Measurements from ENCODE around the gene MYMK. TPM values are rescaled to one million over a fixed set of nuclear protein-coding genes. Genes with fewer than 3 reads are reported as not detected.
A peak's percentile ranks its signal among the peaks of the same experiment; 100 is the strongest.

The MYMK gene
- total and polyA plus RNA-seq, 7 experiments from 2014 or later: not detected

DNA sequence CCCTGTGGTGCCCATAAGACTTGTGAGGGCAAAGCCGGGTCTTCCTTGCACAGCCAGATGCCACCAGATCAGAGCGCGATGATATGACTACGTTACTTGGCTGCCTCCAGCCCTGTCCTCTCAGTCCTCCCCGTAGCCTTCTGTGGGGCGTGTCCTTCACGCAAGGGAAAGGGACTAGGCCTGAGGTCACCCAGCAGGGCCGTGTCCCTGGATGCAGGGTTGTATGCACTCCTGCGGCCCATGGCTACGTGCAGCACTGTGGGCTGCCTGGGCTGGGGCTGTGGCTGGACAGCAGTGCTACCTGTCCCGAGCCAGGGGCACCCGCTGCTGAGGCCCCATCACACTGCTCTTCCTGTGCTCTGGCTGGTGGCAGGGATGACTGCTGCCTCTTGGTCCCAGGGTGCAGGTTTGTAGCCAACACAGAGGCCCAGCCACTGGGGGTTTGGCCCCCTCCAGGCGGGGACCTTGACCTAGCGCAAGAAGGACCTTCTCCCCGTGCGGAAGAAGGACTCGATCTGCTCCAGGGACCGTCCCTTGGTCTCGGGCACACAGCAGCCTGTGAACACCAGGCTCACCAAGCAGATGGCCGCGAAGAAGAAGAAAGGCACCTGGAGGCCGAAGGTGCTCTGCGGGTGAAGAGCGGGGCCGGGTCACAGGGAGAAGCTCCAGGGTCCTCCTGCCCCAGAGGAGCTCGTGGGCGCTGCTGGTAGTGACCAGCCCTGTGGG, 53.0 kb downstream of the MYMK start:
- peaks cover 0 to 10% (median 0%) of the 10 kb centered on the region in 7 donors for H3K4me1 Mint-ChIP-seq
- H3K4me3 Mint-ChIP-seq: no peak overlapping the region
- ATAC-seq (no peak), DNase-seq (no peak)
- ChIA-PET POLR2A (no interaction called here), CTCF (no interaction called here)
- H3K9me3 ChIP-seq (ENCODE audit: control insufficient read depth in 2 of 3, low read length in 3 of 3): no peaks in the 10 kb centered on the region
- H3K36me3 ChIP-seq (ENCODE audit: control insufficient read depth in 2 of 3, insufficient read depth in 3 of 3, low read length in 3 of 3): no peaks in the 10 kb centered on the region
- intact Hi-C loops (cut with micrococcal nuclease): no loop called here
- H3K4me1 ChIP-seq (ENCODE audit: control insufficient read depth in 2 of 2, insufficient read depth in 2 of 2, low read length in 2 of 2): no peaks in the 10 kb centered on the region
- H3K9me3 Mint-ChIP-seq: no peaks in the 10 kb centered on the region
- no peaks in the 10 kb centered on the region for H3K27me3 Mint-ChIP-seq
- no peak overlapping the region for H3K27ac Mint-ChIP-seq
- H3K4me3 ChIP-seq (ENCODE audit: low read length): no peak overlapping the region
- no peaks in the 10 kb centered on the region for H3K27me3 ChIP-seq (ENCODE audit: control insufficient read depth in 2 of 2, insufficient read depth in 2 of 2, low read length in 2 of 2)
- no peak overlapping the region for H3K27ac ChIP-seq (ENCODE audit: low read depth, low read length)
- no peaks in the 10 kb centered on the region for H3K36me3 Mint-ChIP-seq

- no peak overlapping the region for H3K4me3 ChIP-seq (ENCODE audit: low read length)
- no peak for DNase-seq
- no peaks in the 10 kb centered on the region for H3K9me3 ChIP-seq (ENCODE audit: control insufficient read depth in 2 of 3, low read length in 3 of 3)
- Mint-ChIP-seq H3K36me3 (no peaks in the 10 kb centered on the region), H3K4me1 (peaks cover 0 to 4% (median 2%) of the 10 kb centered on the region in 7 donors), H3K27me3 (no peaks in the 10 kb centered on the region), H3K9me3 (no peaks in the 10 kb centered on the region), H3K4me3 (no peak overlapping the region), H3K27ac (no peak overlapping the region)
- ChIA-PET POLR2A (no interaction called here), CTCF (no interaction called here)
- no peak overlapping the region for H3K27ac ChIP-seq (ENCODE audit: low read depth, low read length)
- H3K36me3 ChIP-seq (ENCODE audit: control insufficient read depth in 2 of 3, insufficient read depth in 3 of 3, low read length in 3 of 3): no peaks in the 10 kb centered on the region
- no peaks in the 10 kb centered on the region for H3K4me1 ChIP-seq (ENCODE audit: control insufficient read depth in 2 of 2, insufficient read depth in 2 of 2, low read length in 2 of 2)
- ATAC-seq: no peak
- no peaks in the 10 kb centered on the region for H3K27me3 ChIP-seq (ENCODE audit: control insufficient read depth in 2 of 2, insufficient read depth in 2 of 2, low read length in 2 of 2)
- intact Hi-C loops (cut with micrococcal nuclease): no loop called here
These were observed 53.8 kb downstream of the MYMK start for GRCh38 chr9:133470988-133471387.

DNA sequence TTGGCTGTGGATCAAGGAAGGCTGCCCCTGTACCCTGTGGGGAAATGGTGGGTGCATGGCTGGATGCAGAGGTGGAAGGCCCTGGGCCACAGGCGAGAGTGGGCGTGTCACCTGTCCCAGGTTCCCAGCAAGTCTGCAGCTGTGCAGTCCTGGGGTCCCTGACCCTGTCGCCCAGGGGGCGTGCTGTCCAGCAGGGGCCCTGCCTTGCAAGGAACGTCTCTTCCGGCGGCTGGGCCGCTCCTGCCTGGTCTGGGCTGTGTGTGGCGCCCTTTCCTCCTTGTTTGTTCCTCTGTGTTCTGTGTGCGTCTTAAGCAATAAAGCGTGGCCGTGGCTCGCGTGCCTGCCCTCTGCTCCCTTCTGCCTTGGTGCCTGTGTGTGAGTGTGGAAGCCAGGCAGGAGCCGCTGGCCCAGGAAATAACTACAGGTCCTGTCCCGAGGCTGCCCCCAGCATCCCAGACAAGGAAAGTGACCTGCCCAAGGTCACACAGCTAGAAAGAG, 54.3 kb downstream of the MYMK start:
- POLR2A ChIA-PET: no interaction called here

DNA sequence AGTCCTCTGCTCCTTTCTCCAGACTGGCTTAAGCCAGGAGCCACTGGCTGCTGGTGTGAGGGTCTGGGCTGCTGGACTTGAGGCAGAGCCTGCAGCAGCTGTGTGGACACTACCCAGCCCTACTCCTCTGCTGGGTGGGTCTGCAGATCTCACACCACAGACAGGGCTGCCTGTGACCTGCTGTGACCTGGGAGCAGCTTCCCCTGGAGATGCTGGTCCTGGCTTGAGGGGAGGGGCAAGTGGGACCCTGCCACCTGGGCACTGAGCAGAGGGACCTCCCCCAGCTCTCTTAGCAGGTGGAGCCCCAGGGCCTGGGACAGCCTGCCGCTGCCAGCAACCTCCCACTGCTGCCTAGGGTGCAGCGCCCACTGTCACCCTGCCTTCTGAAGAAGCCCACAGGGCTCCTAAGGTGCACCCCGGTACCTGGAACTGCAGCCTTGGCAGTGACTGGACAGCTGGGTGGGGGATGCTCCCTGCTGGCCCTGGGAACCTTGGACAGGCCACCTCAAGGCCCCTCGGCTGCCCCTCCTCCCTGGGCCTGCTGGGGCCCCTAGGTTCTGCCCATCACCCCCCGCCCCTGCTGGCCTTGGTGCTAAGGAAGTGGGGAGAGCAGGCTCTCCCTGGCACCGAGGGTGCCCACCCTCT, 55.9 kb downstream of the MYMK start:
- no peak for DNase-seq
- no peak overlapping the region for H3K4me3 ChIP-seq (ENCODE audit: low read length)
- intact Hi-C loops (cut with micrococcal nuclease): no loop called here
- POLR2A ChIA-PET: no interaction called here
- ATAC-seq: no peak
- CTCF ChIA-PET: no interaction called here
- H3K36me3 ChIP-seq (ENCODE audit: control insufficient read depth in 2 of 3, insufficient read depth in 3 of 3, low read length in 3 of 3): no peaks in the 10 kb centered on the region
- no peaks in the 10 kb centered on the region for H3K9me3 ChIP-seq (ENCODE audit: control insufficient read depth in 2 of 3, low read length in 3 of 3)
- H3K27ac ChIP-seq (ENCODE audit: low read depth, low read length): no peak overlapping the region
- Mint-ChIP-seq H3K27ac (no peak overlapping the region), H3K9me3 (no peaks in the 10 kb centered on the region), H3K27me3 (no peaks in the 10 kb centered on the region), H3K36me3 (no peaks in the 10 kb centered on the region), H3K4me1 (peaks cover 0 to 5% (median 0%) of the 10 kb centered on the region in 7 donors), H3K4me3 (no peak overlapping the region)
- no peaks in the 10 kb centered on the region for H3K4me1 ChIP-seq (ENCODE audit: control insufficient read depth in 2 of 2, insufficient read depth in 2 of 2, low read length in 2 of 2)
- H3K27me3 ChIP-seq (ENCODE audit: control insufficient read depth in 2 of 2, insufficient read depth in 2 of 2, low read length in 2 of 2): no peaks in the 10 kb centered on the region

More for the DNA sequence above, 54.3 kb downstream of the MYMK start:
- no peak overlapping the region for H3K4me3 Mint-ChIP-seq
- intact Hi-C loops (cut with micrococcal nuclease): no loop called here
- H3K36me3 ChIP-seq (ENCODE audit: control insufficient read depth in 2 of 3, insufficient read depth in 3 of 3, low read length in 3 of 3): no peaks in the 10 kb centered on the region
- H3K4me1 ChIP-seq (ENCODE audit: control insufficient read depth in 2 of 2, insufficient read depth in 2 of 2, low read length in 2 of 2): no peaks in the 10 kb centered on the region
- H3K4me3 ChIP-seq (ENCODE audit: low read length): no peak overlapping the region
- no peak overlapping the region for H3K27ac Mint-ChIP-seq
- ATAC-seq (peak; percentile 24), DNase-seq (no peak)
- H3K27me3 ChIP-seq (ENCODE audit: control insufficient read depth in 2 of 2, insufficient read depth in 2 of 2, low read length in 2 of 2): no peaks in the 10 kb centered on the region
- H3K27ac ChIP-seq (ENCODE audit: low read depth, low read length): no peak overlapping the region
- H3K9me3 Mint-ChIP-seq: no peaks in the 10 kb centered on the region
- H3K27me3 Mint-ChIP-seq: no peaks in the 10 kb centered on the region
- peaks cover 0 to 5% (median 2%) of the 10 kb centered on the region in 7 donors for H3K4me1 Mint-ChIP-seq
- H3K9me3 ChIP-seq (ENCODE audit: control insufficient read depth in 2 of 3, low read length in 3 of 3): no peaks in the 10 kb centered on the region
- CTCF ChIA-PET: no interaction called here
- H3K36me3 Mint-ChIP-seq: no peaks in the 10 kb centered on the region

GRCh38 chr9:133468374-133468773, 56.4 kb downstream of the MYMK start:
- no peaks in the 10 kb centered on the region for H3K27me3 ChIP-seq (ENCODE audit: control insufficient read depth in 2 of 2, insufficient read depth in 2 of 2, low read length in 2 of 2)
- no peaks in the 10 kb centered on the region for H3K36me3 ChIP-seq (ENCODE audit: control insufficient read depth in 2 of 3, insufficient read depth in 3 of 3, low read length in 3 of 3)
- no peak overlapping the region for H3K4me3 ChIP-seq (ENCODE audit: low read length)
- no peak for ATAC-seq
- POLR2A ChIA-PET: no interaction called here
- H3K27ac ChIP-seq (ENCODE audit: low read depth, low read length): no peak overlapping the region
- Mint-ChIP-seq H3K4me1 (peaks cover 0 to 5% (median 0%) of the 10 kb centered on the region in 7 donors), H3K36me3 (no peaks in the 10 kb centered on the region), H3K27ac (no peak overlapping the region), H3K27me3 (no peaks in the 10 kb centered on the region), H3K4me3 (no peak overlapping the region), H3K9me3 (no peaks in the 10 kb centered on the region)
- H3K4me1 ChIP-seq (ENCODE audit: control insufficient read depth in 2 of 2, insufficient read depth in 2 of 2, low read length in 2 of 2): no peaks in the 10 kb centered on the region
- CTCF ChIA-PET: no interaction called here
- no peaks in the 10 kb centered on the region for H3K9me3 ChIP-seq (ENCODE audit: control insufficient read depth in 2 of 3, low read length in 3 of 3)
- intact Hi-C loops (cut with micrococcal nuclease): no loop called here
- DNase-seq: no peak

DNA sequence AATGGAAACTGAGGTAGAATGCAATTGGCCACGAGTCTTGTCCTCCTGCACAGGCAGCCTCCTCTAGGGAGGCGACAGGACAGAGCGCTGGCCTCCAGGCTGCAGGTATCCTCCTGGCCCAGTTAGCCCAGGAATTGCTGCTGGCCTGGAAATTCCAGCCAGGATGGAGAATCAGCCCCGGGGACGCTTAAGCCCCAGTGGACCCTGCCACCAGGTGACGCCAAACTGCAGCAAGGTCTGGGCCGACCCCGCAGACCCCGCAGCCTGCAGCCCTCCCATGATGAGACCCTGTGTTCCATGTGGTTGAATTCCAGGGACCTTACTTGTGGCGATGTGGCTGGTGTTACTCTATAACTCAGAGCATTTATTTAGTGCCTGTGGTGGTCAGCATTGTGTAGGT, 57.7 kb downstream of the MYMK start:
- no peaks in the 10 kb centered on the region for H3K36me3 Mint-ChIP-seq
- CTCF ChIA-PET: no interaction called here
- Histone ChIP-seq H3K27ac (ENCODE audit: low read depth, low read length) (no peak overlapping the region), H3K36me3 (ENCODE audit: control insufficient read depth in 2 of 3, insufficient read depth in 3 of 3, low read length in 3 of 3) (no peaks in the 10 kb centered on the region), H3K9me3 (ENCODE audit: control insufficient read depth in 2 of 3, low read length in 3 of 3) (no peaks in the 10 kb centered on the region), H3K27me3 (ENCODE audit: control insufficient read depth in 2 of 2, insufficient read depth in 2 of 2, low read length in 2 of 2) (no peaks in the 10 kb centered on the region), H3K4me1 (ENCODE audit: control insufficient read depth in 2 of 2, insufficient read depth in 2 of 2, low read length in 2 of 2) (no peaks in the 10 kb centered on the region), H3K4me3 (ENCODE audit: low read length) (no peak overlapping the region)
- no peaks in the 10 kb centered on the region for H3K9me3 Mint-ChIP-seq
- H3K27ac Mint-ChIP-seq: no peak overlapping the region
- no peak for DNase-seq
- intact Hi-C loops (cut with micrococcal nuclease): no loop called here
- POLR2A ChIA-PET: no interaction called here
- ATAC-seq: no peak
- no peak overlapping the region for H3K4me3 Mint-ChIP-seq
- peaks cover 0 to 3% (median 0%) of the 10 kb centered on the region in 5 donors for H3K27me3 Mint-ChIP-seq
- peaks cover 0 to 5% (median 0%) of the 10 kb centered on the region in 7 donors for H3K4me1 Mint-ChIP-seq

DNA sequence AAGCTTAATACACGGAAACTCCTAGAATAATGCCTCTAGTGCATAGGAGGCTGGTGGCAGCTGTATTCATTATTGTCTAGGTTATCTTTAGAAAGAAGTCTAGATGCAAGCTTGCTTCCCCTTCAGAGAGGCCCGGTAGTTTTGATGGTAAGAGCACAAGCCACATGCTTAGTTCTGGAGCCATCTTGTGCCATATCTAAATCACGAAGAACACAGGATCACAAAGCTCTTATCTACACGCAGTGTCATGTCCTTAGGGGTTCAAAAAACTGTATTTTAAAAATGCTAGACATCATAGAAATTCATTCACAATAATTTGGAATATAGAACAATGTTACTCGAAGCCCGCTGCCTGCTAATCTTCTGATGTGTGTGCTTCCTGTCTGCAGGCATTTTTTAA, 58.8 kb downstream of the MYMK start:
- H3K27ac ChIP-seq (ENCODE audit: low read depth, low read length): no peak overlapping the region
- no peaks in the 10 kb centered on the region for H3K36me3 Mint-ChIP-seq
- no peaks in the 10 kb centered on the region for H3K27me3 ChIP-seq (ENCODE audit: control insufficient read depth in 2 of 2, insufficient read depth in 2 of 2, low read length in 2 of 2)
- no peak overlapping the region for H3K27ac Mint-ChIP-seq
- no peak overlapping the region for H3K4me3 Mint-ChIP-seq
- peaks cover 0 to 5% (median 0%) of the 10 kb centered on the region in 7 donors for H3K4me1 Mint-ChIP-seq
- H3K9me3 Mint-ChIP-seq: no peaks in the 10 kb centered on the region
- intact Hi-C loops (cut with micrococcal nuclease): no loop called here
- H3K36me3 ChIP-seq (ENCODE audit: control insufficient read depth in 2 of 3, insufficient read depth in 3 of 3, low read length in 3 of 3): no peaks in the 10 kb centered on the region
- no peaks in the 10 kb centered on the region for H3K4me1 ChIP-seq (ENCODE audit: control insufficient read depth in 2 of 2, insufficient read depth in 2 of 2, low read length in 2 of 2)
- ChIA-PET CTCF (no interaction called here), POLR2A (interaction anchor here (0.6 kb wide), 1 partner anchor 689 kb away, joined by 3 read pairs; no protein-coding TSS in a partner anchor)
- no peaks in the 10 kb centered on the region for H3K9me3 ChIP-seq (ENCODE audit: control insufficient read depth in 2 of 3, low read length in 3 of 3)
- ATAC-seq (no peak), DNase-seq (no peak)
- H3K27me3 Mint-ChIP-seq: peaks cover 0 to 3% (median 0%) of the 10 kb centered on the region in 5 donors
- no peak overlapping the region for H3K4me3 ChIP-seq (ENCODE audit: low read length)
